ENCODE results near the gene POU2F2.

GRCh38 chr19:42109896-42110295 is 22.4 kb downstream of the POU2F2 start:
- TF ChIP-seq EZH2 (IDR thresholded peaks at IDR 0.05; ENCODE audit: insufficient read depth, poor library complexity, severe bottlenecking), result no peak
- TF ChIP-seq EZH2phosphoT487 (IDR thresholded peaks at IDR 0.05; ENCODE audit: insufficient read depth, low read depth), result no peak
